ENCODE results near the gene PLPP3. TPM values are rescaled to one million over a fixed set of nuclear protein-coding genes. Genes with fewer than 3 reads are reported as not detected.

PLPP3 gene
- total RNA-seq, 1 donor from 2014 or later, result 101 TPM

- DNase-seq, result no peak
- peak overlapping the region; percentile 82 for H3K27ac ChIP-seq (replicated peaks)
- intact Hi-C loops (cut with micrococcal nuclease), result no loop called here
- peaks cover 100% of the 10 kb centered on the region for H3K4me1 ChIP-seq
- no peaks in the 10 kb centered on the region for H3K9me3 ChIP-seq (replicated peaks)
- no peaks in the 10 kb centered on the region for H3K27me3 ChIP-seq (ENCODE audit: low read depth)
- peaks cover 33% of the 10 kb centered on the region for H3K36me3 ChIP-seq
- no peak for TF ChIP-seq CTCF (IDR thresholded peaks at IDR 0.05; ENCODE audit: borderline replicate concordance)
- H3K4me3 ChIP-seq, result no peak overlapping the region
These were observed 47.6 kb downstream of the PLPP3 start for GRCh38 chr1:56531624-56532349.

- Histone ChIP-seq H3K27me3 (ENCODE audit: low read depth) (no peaks in the 10 kb centered on the region), H3K36me3 (peaks cover 19% of the 10 kb centered on the region), H3K4me3 (no peak overlapping the region), H3K9me3 (replicated peaks) (no peaks in the 10 kb centered on the region), H3K27ac (replicated peaks) (peak overlapping the region; percentile 82), H3K4me1 (peaks cover 100% of the 10 kb centered on the region)
- no peak for TF ChIP-seq CTCF (IDR thresholded peaks at IDR 0.05; ENCODE audit: borderline replicate concordance)
- intact Hi-C loops (cut with micrococcal nuclease), result no loop called here
- no peak for DNase-seq
These were observed 49.6 kb downstream of the PLPP3 start for GRCh38 chr1:56529801-56530200.

- H3K27me3 ChIP-seq (ENCODE audit: low read depth), result no peaks in the 10 kb centered on the region
- H3K27ac ChIP-seq (replicated peaks), result peak overlapping the region; percentile 82
- peaks cover 23% of the 10 kb centered on the region for H3K36me3 ChIP-seq
- no peak for TF ChIP-seq CTCF (IDR thresholded peaks at IDR 0.05; ENCODE audit: borderline replicate concordance)
- H3K9me3 ChIP-seq (replicated peaks), result no peaks in the 10 kb centered on the region
- H3K4me1 ChIP-seq, result peaks cover 100% of the 10 kb centered on the region
- no peak overlapping the region for H3K4me3 ChIP-seq
- intact Hi-C loops (cut with micrococcal nuclease), result no loop called here
- DNase-seq, result no peak
These were observed 51.6 kb downstream of the PLPP3 start for GRCh38 chr1:56527548-56528302.

GRCh38 chr1:56526571-56527174 lies 52.7 kb downstream of the PLPP3 start:
- DNase-seq, result no peak
- H3K9me3 ChIP-seq (replicated peaks), result no peaks in the 10 kb centered on the region
- peaks cover 100% of the 10 kb centered on the region for H3K4me1 ChIP-seq
- H3K27me3 ChIP-seq (ENCODE audit: low read depth), result no peaks in the 10 kb centered on the region
- H3K27ac ChIP-seq (replicated peaks), result peak overlapping the region; percentile 82
- no peak overlapping the region for H3K4me3 ChIP-seq
- no peak for TF ChIP-seq CTCF (IDR thresholded peaks at IDR 0.05; ENCODE audit: borderline replicate concordance)
- intact Hi-C loops (cut with micrococcal nuclease), result no loop called here
- H3K36me3 ChIP-seq, result peaks cover 33% of the 10 kb centered on the region

GRCh38 chr1:56525489-56526041 lies 53.8 kb downstream of the PLPP3 start:
- Histone ChIP-seq H3K36me3 (peaks cover 44% of the 10 kb centered on the region), H3K27me3 (ENCODE audit: low read depth) (no peaks in the 10 kb centered on the region), H3K9me3 (replicated peaks) (no peaks in the 10 kb centered on the region), H3K4me1 (peaks cover 100% of the 10 kb centered on the region), H3K27ac (replicated peaks) (peak overlapping the region; percentile 82), H3K4me3 (no peak overlapping the region)
- peak; percentile 17 for DNase-seq
- TF ChIP-seq CTCF (IDR thresholded peaks at IDR 0.05; ENCODE audit: borderline replicate concordance), result no peak
- intact Hi-C loops (cut with micrococcal nuclease), result no loop called here

Measured in left ventricle myocardium inferior (tissue), 1 donor.